GM20431 (cell line): Measurements from ENCODE around the gene CORIN.
"Not testable (repeated sequence)": the region's sequence is repeated elsewhere in the genome, so short reads cannot be mapped to it uniquely, and the experiment has no call there.

ENCODE experiments used
- in situ Hi-C: fragments of 300-500 bp; cut with MseI, MboI; formaldehyde crosslinking; loops from one replicate; pipeline ENCODE4 v1.15.0; 2020; ENCODE audit warnings: low sequenced_read_pairs; ENCODE audit not compliant: unreplicated experiment

CORIN gene

DNA sequence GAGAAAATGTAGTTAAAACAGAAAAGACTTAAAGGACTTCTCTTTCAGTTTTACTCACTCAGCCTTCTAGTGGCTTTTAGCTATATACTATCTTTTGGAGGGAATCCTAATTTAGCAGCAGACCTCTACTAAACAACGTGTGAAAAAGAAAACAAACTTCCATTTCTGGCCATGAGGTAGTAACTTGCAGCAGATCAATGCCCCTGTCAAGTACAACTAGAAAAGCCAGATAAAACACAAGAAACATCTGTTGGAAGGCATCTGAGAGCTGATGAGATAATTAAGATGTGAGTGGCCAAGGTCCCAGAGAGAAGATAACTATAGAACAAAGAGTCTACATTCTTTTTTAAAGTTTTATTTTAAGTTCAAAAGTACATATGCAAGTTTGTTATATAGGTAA, 101.7 kb downstream of the CORIN start:
- in situ Hi-C loops = no loop called here

DNA sequence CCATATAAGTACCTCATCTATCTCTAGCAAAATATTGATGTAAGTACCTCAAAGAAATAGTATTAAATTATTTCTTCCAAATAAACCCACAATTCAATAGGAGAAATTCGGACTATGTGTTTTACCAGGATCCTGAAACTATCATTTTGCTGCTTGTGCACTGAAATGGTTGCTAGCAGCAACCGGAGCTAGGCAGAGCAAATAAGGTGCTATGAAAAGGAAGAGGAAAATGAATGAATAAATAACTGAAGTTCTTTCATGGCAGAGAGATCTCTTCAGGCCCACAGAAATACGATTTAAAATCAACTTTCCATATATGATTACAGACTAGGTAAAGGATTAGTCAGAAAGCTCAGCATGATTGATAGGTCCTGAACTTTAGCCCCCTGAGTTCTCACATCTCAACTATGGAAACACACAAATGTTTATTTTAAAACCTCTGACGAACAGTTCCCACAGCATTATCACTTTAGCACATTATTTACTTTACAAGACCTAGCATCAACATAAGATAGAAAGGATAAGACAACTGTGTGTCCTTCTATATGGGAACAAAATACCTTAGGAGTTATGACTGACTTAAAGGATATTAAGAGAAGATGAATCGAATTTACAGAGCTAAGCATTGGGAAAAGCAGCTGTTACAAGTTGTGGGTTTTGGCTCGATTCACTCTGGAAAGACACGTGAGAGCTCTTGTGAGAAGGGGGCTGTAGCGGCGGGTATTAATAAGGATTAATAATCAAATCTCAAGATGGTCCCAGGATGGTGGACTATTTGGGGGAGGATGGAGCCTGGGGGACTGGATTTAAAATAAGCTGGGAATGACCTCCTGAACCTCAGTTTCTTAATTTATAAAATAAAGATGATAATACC, 104.3 kb downstream of the CORIN start:
- in situ Hi-C loops = no loop called here

DNA sequence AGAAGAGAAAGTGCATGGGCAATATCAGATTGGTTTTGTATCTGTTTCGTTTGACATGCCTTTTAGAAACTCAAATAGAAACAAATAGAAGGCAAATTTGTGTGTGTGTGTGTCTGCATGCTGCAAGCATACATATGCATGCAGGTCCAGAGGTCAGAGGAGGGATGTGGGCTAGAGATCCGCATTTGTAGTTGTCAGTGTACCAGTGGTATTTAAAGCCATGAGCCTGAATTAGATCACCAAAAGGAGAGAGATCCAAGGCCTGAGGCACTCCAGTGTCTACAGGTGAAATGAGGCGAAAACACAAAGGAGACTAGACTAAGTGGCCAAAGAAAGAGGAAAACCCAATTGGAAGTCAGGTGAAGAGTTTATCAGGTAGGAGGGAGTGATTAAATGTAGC, 106.7 kb downstream of the CORIN start:
- in situ Hi-C loops = no loop called here

DNA sequence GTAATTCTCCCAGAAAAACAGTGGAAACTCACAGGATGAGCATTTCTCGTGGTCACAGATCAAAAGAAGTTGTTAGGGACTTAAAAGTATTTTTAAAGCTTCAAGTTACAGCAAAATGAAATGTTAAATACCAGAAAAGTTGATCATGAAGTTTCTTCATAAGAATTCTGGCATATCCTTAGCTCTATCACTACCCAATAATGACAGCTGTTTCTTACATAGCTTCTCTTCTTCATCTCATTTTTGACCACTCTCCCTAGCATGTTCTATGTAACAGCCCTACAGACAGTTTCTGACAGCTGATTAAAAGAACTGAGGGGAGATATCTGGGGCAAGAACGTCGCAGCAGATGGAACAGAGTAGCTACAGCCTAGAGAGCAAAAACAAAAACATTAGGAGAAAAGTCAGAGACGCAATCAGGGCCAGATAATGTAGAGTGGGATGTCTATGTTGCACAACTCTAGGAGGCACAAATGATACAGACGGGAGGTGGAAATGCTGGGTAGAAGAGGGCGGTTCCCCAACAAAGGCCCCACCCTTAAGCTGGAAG, 108.7 kb downstream of the CORIN start:
- in situ Hi-C loops = no loop called here

DNA sequence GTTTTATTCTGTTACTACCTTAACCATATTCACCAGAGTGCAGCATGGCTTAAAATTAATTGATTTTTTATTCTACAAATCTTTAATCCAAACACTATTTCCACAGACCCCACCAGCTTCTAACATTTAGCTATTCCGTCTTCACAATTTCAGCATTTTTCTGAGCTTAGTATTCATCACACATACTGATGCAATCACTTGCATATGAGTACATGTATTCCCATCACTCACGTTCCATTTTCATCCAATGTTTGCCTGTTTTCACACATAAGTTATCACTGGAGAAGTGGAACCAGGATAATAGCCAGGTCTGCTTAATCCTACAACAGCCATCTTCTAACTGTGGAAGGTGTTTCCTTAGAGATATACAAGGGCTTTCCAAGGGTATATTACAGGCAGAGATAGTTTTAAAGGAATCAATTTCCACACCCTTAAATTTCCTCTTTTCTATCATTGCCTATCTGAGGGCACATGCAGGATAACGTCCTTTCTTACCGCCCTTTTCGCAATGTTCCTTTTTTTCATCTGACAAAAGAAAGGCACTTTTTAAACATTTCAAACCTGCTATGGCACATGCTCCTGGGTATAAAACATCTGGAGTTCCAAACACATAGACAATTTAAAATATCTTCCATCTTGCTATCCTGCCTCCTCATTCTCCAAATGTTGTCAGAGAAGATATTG, 115.8 kb downstream of the CORIN start:
- in situ Hi-C loops = no loop called here

DNA sequence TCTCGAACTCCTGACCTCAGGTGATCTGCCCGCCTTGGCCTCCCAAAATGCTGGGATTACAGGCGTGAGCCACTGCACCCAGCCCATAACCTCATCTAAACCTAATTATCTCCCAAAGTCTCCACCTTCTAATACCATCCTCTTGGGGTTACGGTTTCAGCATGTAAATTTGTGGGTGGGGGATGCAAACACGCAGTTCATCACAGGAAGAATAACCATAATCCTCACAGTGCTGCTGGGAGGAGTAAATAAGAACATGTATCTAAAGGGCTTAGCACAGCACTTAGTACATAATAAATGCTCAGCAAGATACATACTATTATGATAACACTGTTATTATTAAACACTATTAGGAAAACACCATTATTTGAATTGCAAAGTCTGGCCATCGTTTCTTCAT, 116.4 kb downstream of the CORIN start:
- in situ Hi-C loops = no loop called here

DNA sequence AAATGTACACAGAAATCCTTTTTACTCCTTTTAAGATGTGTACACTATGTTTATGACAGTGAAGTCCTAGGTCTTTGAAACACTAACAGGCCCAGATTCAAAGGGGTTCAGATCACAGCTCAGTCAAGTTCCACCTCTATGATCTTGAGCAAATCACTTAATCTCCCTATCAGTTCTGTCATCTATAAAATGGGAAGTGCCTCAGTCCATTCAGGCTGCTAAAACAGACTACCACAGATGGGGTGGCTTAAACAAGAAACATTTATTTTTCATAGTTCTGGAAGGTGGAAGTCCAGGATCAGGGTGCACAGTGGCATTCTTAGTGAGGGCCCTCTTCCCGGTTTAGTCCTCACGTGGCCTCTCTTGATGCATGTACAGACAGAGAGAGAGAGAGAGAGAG, 117.1 kb downstream of the CORIN start:
- in situ Hi-C loops = no loop called here

DNA sequence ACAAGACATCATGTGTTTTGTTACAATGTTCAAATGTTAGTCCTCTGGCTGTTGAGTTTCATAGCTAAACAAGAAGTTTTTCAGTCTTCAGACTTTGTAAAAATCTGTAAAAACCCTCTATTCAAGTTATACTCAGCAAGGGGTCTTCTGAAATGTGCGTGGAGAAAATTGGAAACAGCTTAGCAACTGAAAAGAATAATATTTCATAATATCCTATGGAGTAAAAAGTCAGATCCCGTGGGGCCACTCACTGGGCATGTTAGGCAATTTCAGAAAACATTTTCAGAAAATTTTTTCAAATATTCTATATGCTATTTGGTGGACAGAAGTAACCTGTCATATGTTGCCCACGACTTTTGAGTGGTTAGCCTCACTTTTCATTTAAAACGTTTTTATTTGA, 118.3 kb downstream of the CORIN start:
- in situ Hi-C loops = no loop called here

DNA sequence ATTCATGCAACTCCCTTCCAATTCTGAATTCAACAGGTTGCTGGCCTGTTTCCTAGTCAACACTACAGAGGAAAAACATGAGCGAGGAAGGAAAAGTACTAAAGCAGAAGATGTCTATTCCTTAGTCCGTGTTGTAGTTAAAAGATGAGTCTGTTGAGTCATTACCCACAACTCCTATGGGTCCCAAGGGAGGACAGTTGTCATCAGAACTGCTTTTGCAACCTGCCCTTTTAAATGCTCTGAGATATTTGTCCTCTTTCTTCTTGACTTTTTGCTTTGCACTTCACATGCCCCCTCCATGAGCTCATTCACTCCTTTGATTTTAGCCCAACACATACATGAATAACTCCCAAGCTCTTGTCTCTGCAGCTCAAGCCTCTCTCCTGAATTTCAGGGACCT, 119.2 kb downstream of the CORIN start:
- in situ Hi-C loops = no loop called here

DNA sequence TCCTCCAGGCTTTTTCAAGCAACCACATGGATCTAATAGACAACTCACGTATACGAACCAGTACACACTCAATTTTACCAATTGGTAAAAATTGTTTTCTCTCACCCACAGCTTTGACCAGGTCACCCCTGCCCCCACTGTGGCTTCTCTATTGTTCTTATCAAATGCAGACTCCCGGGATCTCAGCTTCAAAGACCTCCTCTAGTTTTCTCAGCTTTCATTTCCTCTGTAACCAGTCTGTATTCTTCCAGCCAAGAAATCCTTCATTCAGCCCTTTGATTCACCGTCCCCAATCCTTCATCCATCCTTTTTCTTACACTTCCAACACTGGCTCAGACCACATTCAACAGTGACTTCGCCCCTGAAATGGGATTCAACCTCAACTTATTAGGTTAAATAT, 120.7 kb downstream of the CORIN start:
- in situ Hi-C loops = no loop called here

DNA sequence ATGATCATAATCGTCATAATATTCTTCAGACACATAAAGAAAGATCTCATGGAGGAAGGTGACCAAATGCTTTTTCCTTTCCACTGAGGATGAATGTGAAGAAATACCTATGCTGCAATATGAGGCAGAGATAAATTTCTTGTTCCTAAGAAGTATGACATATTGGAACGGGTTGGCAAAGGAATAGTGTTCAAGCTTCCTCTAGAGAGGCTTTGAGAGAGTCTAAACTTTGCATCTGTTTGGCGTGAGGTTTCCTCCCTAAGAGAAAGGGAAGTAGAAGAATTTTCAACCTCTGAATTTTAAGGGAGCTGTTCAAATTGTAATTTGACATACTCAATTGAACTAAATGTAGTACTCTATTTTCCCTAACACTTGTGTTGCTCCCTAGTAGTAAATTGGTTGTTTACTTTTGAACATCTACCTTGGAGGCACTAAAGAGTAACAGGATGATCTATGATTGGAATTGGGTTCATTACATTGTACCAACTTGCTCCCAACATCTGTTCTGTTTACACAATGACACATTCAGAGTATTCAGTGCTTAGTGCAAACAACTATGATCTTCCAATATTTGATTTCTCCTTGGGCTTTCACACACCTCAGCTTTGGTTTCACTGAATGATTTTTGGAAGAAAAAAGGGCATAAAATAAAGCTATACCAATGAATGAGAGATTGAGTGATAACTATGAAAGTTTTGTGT, 122.0 kb downstream of the CORIN start:
- in situ Hi-C loops = no loop called here

DNA sequence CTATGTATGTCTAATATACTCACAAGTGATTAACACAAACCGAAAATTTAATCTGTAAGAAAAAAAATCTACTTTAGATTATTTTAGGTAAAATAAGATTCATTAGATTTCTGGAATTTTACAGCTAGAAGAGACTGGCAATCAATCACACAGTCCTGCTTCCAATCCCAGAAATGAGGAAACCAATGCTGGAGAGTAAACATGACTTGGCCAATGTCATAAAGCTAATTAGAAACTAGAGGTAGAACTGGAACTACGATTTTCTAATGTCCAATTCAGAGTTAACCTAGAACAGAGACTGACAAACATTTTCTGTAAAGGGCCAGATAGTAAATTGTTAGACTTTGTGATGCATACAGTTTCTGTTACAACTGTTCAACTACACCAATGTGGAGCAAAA, 123.6 kb downstream of the CORIN start:
- in situ Hi-C loops = no loop called here

DNA sequence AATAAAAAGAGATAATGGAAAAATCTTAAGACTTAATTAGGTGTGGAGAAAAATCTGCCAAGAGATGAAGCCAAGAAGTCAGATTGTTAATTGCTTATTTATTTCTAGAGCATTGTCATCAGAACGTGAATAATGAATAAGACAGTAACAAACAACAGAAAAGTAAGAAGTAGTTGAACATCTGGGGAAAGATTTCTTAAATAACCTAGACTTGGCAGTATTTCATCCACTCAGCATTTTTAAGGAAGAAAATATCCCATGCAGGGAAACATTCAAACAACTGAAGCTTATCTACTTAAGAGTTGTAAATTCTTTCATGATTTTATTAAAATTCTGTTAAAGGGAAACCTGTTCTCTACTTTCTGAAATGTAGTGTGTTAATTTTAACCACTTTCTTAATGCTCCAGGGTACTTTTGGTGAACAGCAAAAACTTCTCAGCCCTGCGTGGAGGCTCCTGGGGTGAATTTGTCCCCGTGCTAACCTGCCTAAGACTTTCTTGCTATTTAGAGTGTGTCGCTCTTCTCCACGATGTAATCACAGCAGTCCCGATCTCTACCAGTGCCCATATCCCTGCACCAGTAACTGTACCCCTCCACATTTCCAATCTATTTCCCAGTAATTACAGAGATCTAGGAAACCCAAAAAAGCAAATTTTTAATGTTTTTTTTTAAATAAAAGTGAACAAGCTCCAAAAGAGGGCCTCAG, 124.6 kb downstream of the CORIN start:
- in situ Hi-C loops = no loop called here

DNA sequence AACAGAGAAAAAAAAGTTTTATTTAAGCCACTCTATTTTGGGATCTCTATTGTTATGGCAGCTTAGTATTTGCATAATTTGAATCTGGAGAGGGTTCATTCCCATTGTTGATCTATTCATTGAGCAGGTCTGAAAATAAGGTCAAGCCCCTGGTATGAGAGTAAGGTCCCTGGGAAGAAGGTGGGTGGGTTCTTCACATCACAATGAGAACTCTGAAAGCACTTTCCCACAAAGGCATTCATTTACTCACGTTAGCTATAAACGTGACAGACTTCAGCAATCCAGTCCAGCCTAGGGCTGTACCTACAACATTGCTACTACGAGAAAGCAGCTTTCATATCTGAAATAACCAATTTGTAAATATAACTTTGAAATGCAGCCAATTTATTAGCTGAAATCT, 126.2 kb downstream of the CORIN start:
- in situ Hi-C loops = no loop called here

DNA sequence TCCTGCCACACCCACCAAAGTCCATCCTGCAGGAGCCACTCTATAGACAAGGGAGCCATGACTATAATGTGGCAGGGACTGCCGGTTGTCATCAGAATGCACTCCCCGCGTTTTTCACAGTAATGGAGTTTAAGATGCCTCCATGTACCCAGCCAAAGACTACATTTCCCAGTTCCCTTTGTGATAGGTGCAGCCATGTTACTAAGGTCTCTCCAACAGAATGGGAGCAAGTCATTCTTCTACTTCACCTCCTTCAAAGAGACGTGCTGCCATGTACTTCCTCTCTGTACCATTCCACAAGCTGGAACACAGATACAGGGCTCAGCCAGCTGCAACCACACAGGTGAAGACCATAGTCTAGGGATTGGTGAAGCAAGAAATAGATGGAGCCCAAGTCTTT, 126.7 kb downstream of the CORIN start:
- in situ Hi-C loops = no loop called here

DNA sequence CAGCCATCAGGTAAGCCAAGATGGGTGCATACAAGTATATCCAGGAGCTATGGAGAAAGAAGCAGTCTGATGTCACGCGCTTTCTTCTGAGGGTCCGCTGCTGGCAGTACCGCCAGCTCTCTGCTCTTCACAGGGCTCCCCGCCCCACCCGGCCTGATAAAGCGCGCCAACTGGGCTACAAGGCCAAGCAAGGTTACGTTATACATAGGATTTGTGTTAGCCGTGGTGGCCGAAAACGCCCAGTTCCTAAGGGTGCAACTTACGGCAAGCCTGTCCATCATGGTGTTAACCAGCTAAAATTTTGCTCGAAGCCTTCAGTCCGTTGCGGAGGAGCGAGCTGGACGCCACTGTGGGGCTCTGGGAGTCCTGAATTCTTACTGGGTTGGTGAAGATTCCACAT, 131.5 kb downstream of the CORIN start:
- in situ Hi-C loops = not testable (repeated sequence)

DNA sequence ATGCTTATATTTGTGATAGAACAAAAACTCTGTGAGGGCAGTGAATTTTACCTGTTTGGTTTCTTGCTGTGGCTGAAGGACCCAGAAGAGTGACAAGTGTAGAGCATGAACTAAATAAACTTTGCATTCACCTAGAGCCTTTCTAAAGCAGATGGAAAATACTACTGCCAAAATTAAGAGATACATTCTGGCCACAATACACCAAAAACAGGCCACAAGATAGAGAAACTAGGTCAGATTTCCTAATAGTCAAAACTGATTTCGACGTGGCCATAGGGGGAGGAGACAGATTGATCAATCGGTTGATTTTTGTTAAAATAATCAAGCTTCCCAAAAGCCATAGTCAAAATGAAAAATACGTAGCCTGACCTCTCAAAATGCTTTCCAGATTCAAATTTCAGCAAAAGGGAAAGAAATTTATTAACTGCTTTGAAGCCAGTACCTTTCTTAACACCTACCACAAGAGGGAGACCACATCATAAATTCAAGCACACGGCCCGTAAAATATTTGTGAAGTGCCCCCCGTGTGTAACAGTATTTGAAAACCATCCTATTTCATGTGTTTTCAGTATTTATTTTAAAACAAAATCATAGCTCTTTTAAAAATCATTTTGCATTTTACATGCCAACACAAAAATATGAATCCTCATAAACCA, 132.4 kb downstream of the CORIN start:
- in situ Hi-C loops = no loop called here

DNA sequence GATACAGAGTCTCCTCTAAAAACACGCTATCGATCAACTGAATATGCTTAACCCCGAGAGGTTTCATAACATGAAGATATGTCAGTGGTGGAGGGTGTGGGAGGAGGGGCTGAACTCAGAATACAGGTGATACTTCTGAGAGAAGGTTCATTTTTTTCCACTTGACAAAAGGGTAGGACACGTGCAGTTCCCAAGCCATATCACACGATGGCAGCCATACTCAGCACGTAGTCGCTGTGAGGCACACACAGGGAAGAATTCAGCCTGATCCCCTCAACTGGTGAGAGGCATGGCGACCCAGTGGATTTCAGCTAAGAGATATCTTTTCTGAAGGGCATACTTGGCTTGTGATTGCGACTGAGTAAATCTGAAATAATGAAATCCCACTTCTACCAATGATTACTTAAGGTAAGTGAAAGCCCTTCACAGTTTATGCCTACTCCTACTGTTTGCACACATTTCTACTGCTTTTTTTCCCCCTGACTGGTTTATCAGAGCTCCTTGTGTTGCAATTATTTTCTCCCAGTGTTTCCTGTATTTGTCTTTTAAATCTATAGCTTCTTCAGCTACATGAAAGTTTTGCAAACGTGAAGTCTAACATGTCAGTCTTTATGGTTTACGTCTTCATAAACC, 133.1 kb downstream of the CORIN start:
- in situ Hi-C loops = no loop called here

DNA sequence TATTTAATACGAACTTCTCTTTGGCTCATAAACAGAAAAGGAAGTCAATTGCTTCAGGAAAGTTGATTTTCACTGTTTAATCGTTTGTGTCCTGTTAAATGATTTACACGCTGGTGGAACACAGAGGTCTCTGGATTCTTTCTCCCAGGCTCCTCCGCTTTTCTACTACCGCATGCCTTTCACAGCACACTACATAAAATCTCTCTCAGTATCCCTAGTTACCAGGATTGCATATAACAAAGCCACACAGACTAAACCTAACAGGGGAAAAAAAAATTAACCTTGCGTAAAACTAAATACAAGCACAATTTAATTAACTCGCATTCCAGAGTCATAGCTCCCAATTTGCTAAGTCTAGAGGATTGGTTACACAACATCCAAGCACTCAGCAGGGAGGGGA, 133.9 kb downstream of the CORIN start:
- in situ Hi-C loops = no loop called here
